Activated naive CD4-positive, alpha-beta T cell treated with anti-CD3 and anti-CD28 coated beads for 36 hours (primary cell): ENCODE results near the gene SLC7A8. TPM values are rescaled to one million over a fixed set of nuclear protein-coding genes. Genes with fewer than 3 reads are reported as not detected.
A peak's percentile ranks its signal among the peaks of the same experiment; 100 is the strongest.

Experiments used
- CTCF ChIA-PET: fragments of 350-600 bp; sonication (Branson Sonifier 250); formaldehyde crosslinking; loops from one replicate; lab custom pipeline; 2021; ENCODE audit warnings: antibody characterized with exemption; lab: Charles Lee
- DNase-seq: peaks from one replicate; pipeline ENCODE4 v3.0.0-alpha.2; 2020
- H3K27ac Mint-ChIP-seq: one replicate; pipeline ENCODE4 v1.8.0; 2021; ENCODE audit warnings: mild to moderate bottlenecking, mixed read lengths
- H3K27me3 Mint-ChIP-seq: one replicate; pipeline ENCODE4 v1.8.0; 2021; ENCODE audit warnings: low read depth, mixed read lengths
- H3K36me3 Mint-ChIP-seq: one replicate; pipeline ENCODE4 v1.8.0; 2021; ENCODE audit warnings: low read depth, mixed read lengths
- H3K4me1 Mint-ChIP-seq: one replicate; pipeline ENCODE4 v1.8.0; 2021; ENCODE audit warnings: low read depth, mixed read lengths
- H3K4me3 Mint-ChIP-seq: one replicate; pipeline ENCODE4 v1.8.0; 2021; ENCODE audit warnings: mild to moderate bottlenecking, moderate library complexity, mixed read lengths
- H3K9me3 Mint-ChIP-seq: one replicate; pipeline ENCODE4 v1.8.0; 2021; ENCODE audit warnings: mixed read lengths
- intact Hi-C: fragments of 100-400 bp; cut with micrococcal nuclease; formaldehyde crosslinking; loops from one replicate; pipeline ENCODE4 v1.15.1; 2023
- total RNA-seq, 2 experiments: library from RNA; stranded (reverse); gene quantifications; one replicate each; pipeline ENCODE4 v1.2.3, GENCODE V29; 2021

SLC7A8 gene
- total RNA-seq, 2 experiments from 2014 or later: 0.79 to 1.1 TPM

DNA sequence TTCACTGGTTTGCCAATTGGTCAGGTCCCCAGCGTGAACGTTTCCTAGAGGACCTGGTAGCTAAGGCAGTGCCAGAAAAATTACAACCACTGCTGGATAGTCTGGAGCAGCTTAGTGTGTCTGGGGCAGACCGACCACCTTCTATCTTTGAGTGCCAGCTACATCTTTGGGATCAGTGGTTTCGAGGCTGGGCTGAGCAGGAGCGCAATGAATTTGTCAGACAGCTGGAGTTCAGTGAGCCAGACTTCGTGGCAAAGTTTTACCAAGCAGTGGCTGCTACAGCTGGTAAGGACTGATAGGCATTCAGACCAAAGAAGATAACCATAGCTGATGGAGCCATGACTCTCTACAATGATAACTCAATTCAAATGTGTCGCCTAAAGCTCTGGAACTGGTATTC, 85.7 kb downstream of the SLC7A8 start:
- no peak overlapping the region for H3K4me3 Mint-ChIP-seq
- peaks cover 23% of the 10 kb centered on the region for H3K36me3 Mint-ChIP-seq
- H3K27ac Mint-ChIP-seq: no peak overlapping the region
- no peaks in the 10 kb centered on the region for H3K27me3 Mint-ChIP-seq
- no peaks in the 10 kb centered on the region for H3K9me3 Mint-ChIP-seq
- DNase-seq: no peak
- H3K4me1 Mint-ChIP-seq: peaks cover 23% of the 10 kb centered on the region
- intact Hi-C loops: no loop called here
- CTCF ChIA-PET: interaction anchor here (4.9 to 5.3 kb wide), 3 partner anchors 20 to 29 kb away, joined by 38 to 45 read pairs (median 42); partner anchors contain the start of gene CEBPE

DNA sequence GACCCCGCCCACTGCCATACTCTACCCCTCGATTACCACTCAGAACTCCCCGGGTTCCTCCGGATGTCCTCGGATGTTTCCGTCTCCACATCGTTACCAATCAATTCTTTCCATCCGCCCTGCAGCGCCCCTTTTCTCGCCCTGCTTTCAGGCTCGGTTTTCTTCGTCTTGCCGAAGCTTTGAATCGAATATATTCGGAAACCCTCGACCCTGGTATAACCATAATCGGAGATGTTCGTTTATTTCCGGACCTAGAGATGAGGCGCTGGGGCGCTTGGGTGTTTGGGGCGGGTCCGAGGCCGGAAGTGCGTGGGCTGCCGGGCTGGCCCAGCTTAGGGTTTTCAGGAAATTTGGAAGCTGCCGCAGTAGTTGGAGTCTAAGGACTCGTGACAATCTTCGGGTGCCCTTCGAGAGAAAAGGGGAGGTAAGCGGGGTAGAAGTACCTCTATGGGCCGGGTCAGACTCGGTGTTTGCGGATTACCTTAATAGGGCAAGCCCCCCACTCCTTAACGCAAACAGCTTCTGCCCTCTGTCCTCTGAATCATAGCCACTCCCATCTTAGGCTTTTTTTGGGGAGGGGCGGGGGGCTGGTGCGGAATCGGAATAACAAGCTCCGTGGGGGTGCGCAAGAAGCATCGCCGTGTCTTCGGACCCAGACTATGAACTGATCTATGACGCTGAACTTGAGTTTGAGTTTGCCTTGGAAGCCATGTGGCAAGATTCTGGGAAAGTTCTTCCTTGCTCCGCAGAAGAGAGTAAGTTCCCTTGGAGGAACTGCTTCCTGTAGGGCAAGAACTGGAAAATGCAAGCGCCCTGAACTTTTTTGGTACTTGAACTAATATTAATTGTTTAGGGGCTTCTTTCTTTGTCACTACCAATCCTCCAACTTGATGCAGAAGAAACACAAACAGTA, 88.0 kb downstream of the SLC7A8 start, which contains the start of gene C14orf119:
Gene C14orf119, plus strand, starts transcription at position 310 of the 913 bp plus-strand sequence. CDS start 2,154 bp downstream, outside the sequence.
- H3K27ac Mint-ChIP-seq: no peak within 1 kb of the TSS
- DNase-seq: peak; percentile 100
- H3K27me3 Mint-ChIP-seq: no peaks in the 10 kb centered on the region
- CTCF ChIA-PET: interaction anchor here (0.7 to 5.3 kb wide), 18 partner anchors 10 to 210 kb away, joined by 3 to 45 read pairs (median 4); partner anchors contain the start of genes AJUBA, CDH24 and CEBPE
- no peaks in the 10 kb centered on the region for H3K9me3 Mint-ChIP-seq
- peaks cover 38% of the 10 kb centered on the region for H3K4me1 Mint-ChIP-seq
- intact Hi-C loops: loop anchor here (1.0 to 2.0 kb wide), 12 partner anchors 24 to 455 kb away; partner anchors contain the start of genes HAUS4, HOMEZ, NGDN and PABPN1
- H3K36me3 Mint-ChIP-seq: peaks cover 33% of the 10 kb centered on the region
- no peak within 1 kb of the TSS for H3K4me3 Mint-ChIP-seq

- DNase-seq: peak; percentile 79
- intact Hi-C loops: loop anchor here (1.0 to 5.0 kb wide), 14 partner anchors 23 to 1172 kb away; partner anchors contain the start of genes HAUS4, HOMEZ, NGDN and PABPN1
- CTCF ChIA-PET: interaction anchor here (0.7 to 5.3 kb wide), 17 partner anchors 9 to 211 kb away, joined by 3 to 45 read pairs (median 4); partner anchors contain the start of genes AJUBA, CDH24 and CEBPE
- no peak within 1 kb of the TSS for H3K27ac Mint-ChIP-seq
- peaks cover 44% of the 10 kb centered on the region for H3K4me1 Mint-ChIP-seq
- peaks cover 36% of the 10 kb centered on the region for H3K36me3 Mint-ChIP-seq
- H3K27me3 Mint-ChIP-seq: no peaks in the 10 kb centered on the region
- no peak within 1 kb of the TSS for H3K4me3 Mint-ChIP-seq
- no peaks in the 10 kb centered on the region for H3K9me3 Mint-ChIP-seq
Measured at GRCh38 chr14:23094666-23095195, 88.7 kb downstream of the SLC7A8 start, which contains the start of gene ACIN1. TSS of gene ACIN1 (minus strand) at chr14:23095136. CDS start at chr14:23095112, 24 bp downstream.

DNA sequence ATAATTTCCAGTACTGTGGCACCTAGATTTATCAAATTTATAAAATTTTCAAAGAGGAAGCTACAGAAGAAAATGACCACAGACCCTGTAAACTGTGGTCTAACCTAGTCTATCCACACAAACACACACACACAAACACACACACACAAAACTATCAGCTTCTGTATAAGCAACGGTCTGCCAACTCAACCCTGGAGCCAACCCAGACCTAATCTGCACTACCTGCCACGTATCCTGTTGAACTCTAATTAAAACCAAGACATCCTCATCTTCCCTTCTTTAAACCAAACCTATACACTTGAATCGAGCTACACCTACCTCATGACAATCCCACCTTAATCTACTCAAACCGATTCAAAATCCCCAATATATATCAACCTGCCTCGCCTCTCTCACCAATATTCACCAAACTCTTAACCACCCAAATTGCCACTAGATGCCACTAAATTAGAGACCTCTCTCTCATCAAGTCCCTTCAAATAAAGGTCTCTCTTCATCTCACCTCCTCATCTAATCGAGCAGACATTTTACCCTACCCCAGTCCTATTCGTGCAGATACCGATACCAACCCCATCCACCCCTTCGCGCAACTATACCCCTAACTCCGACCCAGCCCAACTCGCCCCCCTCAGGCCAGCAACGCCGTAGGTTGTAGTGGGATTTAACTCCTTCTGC, 89.3 kb downstream of the SLC7A8 start:
- Mint-ChIP-seq H3K36me3 (peaks cover 40% of the 10 kb centered on the region), H3K27me3 (no peaks in the 10 kb centered on the region), H3K9me3 (no peaks in the 10 kb centered on the region), H3K27ac (no peak overlapping the region), H3K4me1 (peaks cover 50% of the 10 kb centered on the region), H3K4me3 (no peak overlapping the region)
- intact Hi-C loops: loop anchor here (2.0 to 5.0 kb wide), 3 partner anchors 457 to 1172 kb away; partner anchors contain the start of genes PSME2, RNF31 and ZFHX2
- DNase-seq: no peak
- CTCF ChIA-PET: interaction anchor here (0.5 to 5.3 kb wide), 12 partner anchors 13 to 117 kb away, joined by 3 to 45 read pairs (median 10); partner anchors contain the start of genes AJUBA, CDH24 and CEBPE

GRCh38 chr14:23093526-23093925, 89.9 kb downstream of the SLC7A8 start:
- Mint-ChIP-seq H3K27ac (no peak overlapping the region), H3K36me3 (peaks cover 39% of the 10 kb centered on the region), H3K27me3 (no peaks in the 10 kb centered on the region), H3K9me3 (no peaks in the 10 kb centered on the region), H3K4me3 (peak overlapping the region; percentile 25), H3K4me1 (peaks cover 50% of the 10 kb centered on the region)
- DNase-seq: no peak
- CTCF ChIA-PET: interaction anchor here (0.5 to 5.3 kb wide), 8 partner anchors 16 to 107 kb away, joined by 4 to 45 read pairs (median 15); partner anchors contain the start of genes CDH24 and CEBPE
- intact Hi-C loops: loop anchor here (5.0 kb wide), 2 partner anchors 1054 to 1171 kb away; partner anchors contain the start of genes PSME2 and RNF31

GRCh38 chr14:23093104-23093503, 90.4 kb downstream of the SLC7A8 start:
- Mint-ChIP-seq H3K4me3 (peak overlapping the region; percentile 25), H3K4me1 (peaks cover 50% of the 10 kb centered on the region), H3K36me3 (peaks cover 38% of the 10 kb centered on the region), H3K9me3 (no peaks in the 10 kb centered on the region), H3K27ac (peak overlapping the region; percentile 33), H3K27me3 (no peaks in the 10 kb centered on the region)
- CTCF ChIA-PET: interaction anchor here (0.7 to 3.7 kb wide), 6 partner anchors 16 to 107 kb away, joined by 3 to 36 read pairs (median 6); no protein-coding TSS in a partner anchor
- intact Hi-C loops: loop anchor here (5.0 kb wide), 2 partner anchors 1054 to 1171 kb away; partner anchors contain the start of genes PSME2 and RNF31
- DNase-seq: no peak

DNA sequence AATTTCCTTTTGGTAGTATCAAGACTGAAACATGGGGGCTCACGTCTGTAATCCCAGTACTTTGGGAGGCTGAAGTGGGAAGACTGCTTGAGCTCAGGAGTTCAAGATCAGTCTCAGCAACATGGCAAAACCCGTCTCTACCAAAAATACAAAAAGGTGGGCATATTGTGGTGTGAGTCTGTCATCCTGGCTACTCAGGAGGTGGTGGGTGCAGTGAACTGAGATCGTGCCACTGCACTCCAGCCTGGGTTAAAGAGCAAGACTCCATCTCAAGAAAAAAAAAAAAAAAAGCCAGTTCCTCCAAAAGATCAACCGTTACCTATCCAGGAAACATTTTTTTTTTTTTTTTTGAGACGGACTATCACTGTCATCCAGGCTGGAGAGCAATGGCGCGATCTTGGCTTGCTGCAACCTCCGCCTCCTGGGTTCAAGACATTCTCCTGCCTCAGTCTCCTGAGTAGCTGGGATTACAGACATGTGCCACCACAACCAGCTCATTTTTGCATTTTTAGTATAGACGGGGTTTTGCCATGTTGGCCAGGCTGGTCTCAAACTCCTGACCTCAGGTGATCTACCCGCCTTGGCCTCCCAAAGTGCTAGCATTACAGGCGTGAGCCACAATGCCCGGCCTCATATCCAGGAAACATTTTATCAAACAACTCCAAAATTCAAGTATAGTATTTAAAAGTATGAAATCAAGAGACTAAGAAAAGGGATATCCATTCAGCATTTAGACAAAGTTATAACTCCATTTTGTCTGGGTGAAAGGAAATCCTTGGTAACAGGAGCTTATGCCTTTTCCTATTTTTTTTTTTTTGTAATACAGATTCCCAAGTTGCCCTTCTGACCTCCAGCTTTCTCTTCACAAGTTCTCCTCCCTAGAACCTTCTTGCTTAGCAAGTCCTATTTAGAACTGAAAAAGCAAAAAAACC, 91.9 kb downstream of the SLC7A8 start:
- Mint-ChIP-seq H3K27me3 (no peaks in the 10 kb centered on the region), H3K36me3 (peaks cover 33% of the 10 kb centered on the region), H3K27ac (peak overlapping the region; percentile 15), H3K4me3 (no peak overlapping the region), H3K4me1 (peaks cover 49% of the 10 kb centered on the region), H3K9me3 (no peaks in the 10 kb centered on the region)
- intact Hi-C loops: loop anchor here (5.0 kb wide), 2 partner anchors 1056 to 1169 kb away; partner anchors contain the start of genes PSME2 and RNF31
- CTCF ChIA-PET: interaction anchor here (0.9 to 3.7 kb wide), 9 partner anchors 11 to 109 kb away, joined by 3 to 36 read pairs (median 7); partner anchors contain the start of genes AJUBA and CDH24
- no peak for DNase-seq

DNA sequence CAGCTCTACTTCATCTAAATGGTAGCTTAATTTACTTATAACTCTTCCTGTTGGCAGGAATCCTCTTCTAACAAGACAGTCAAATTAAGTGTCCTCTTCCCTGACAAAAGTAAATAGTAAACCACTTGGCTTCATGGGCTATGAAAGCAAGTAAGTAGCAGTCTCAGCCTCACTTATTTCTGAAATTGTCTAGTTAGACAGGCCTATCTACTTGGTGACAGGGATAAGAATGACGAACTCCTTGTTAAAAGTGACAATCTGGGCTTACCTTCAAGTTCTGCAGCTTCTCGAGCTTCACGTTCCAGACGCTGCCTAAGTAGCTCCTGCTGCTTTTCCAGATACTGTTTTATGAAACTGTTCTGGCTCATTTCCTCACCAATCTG, 93.2 kb downstream of the SLC7A8 start:
- no peak for DNase-seq
- no peaks in the 10 kb centered on the region for H3K27me3 Mint-ChIP-seq
- peaks cover 43% of the 10 kb centered on the region for H3K36me3 Mint-ChIP-seq
- H3K4me3 Mint-ChIP-seq: no peak overlapping the region
- peaks cover 60% of the 10 kb centered on the region for H3K4me1 Mint-ChIP-seq
- CTCF ChIA-PET: interaction anchor here (1.4 to 3.7 kb wide), 5 partner anchors 10 to 32 kb away, joined by 7 to 36 read pairs (median 11); partner anchors contain the start of gene CDH24
- intact Hi-C loops: loop anchor here (5.0 kb wide), 2 partner anchors 1057 to 1168 kb away; partner anchors contain the start of genes PSME2 and RNF31
- no peaks in the 10 kb centered on the region for H3K9me3 Mint-ChIP-seq
- no peak overlapping the region for H3K27ac Mint-ChIP-seq

DNA sequence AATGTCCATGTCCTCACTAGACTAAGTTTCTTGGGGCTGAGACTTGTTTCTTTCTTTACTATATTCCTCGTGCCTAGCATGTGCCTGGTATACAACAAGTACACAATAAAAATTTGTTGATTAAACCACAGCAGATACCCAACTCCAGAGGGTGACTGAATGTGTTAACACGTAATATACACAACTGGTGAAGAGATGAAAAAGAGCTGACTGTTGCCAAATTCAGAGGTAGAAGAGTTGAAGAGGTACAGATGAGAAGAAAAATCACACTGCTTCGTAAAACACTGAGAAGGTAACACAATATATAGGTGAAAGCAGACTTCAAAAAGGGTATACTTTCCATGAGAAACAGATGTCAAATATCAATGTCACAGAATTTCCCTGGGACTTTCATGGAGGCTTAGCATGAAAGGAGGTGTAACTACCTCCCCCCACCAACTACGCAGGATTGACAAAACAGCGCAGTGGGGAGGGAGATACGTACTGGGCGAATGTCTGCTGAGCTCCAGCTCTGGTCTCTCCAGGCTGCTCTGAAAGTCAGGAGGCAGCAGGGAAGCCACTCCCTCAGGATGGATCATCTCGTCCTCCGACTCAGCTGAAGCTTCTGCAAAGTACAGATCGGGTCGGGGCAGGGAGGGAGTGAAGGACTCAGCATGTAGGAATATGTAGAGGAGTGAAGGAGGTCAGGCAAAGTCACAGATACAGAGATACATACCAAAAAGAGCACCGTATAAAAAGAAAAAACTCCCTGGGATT, 93.8 kb downstream of the SLC7A8 start:
- H3K4me3 Mint-ChIP-seq: no peak overlapping the region
- intact Hi-C loops: loop anchor here (5.0 kb wide), 2 partner anchors 1058 to 1167 kb away; partner anchors contain the start of genes PSME2 and RNF31
- H3K36me3 Mint-ChIP-seq: peaks cover 45% of the 10 kb centered on the region
- CTCF ChIA-PET: interaction anchor here (1.4 to 3.7 kb wide), 5 partner anchors 9 to 31 kb away, joined by 7 to 36 read pairs (median 11); partner anchors contain the start of gene CDH24
- no peaks in the 10 kb centered on the region for H3K9me3 Mint-ChIP-seq
- H3K4me1 Mint-ChIP-seq: peaks cover 64% of the 10 kb centered on the region
- no peaks in the 10 kb centered on the region for H3K27me3 Mint-ChIP-seq
- DNase-seq: no peak
- H3K27ac Mint-ChIP-seq: peak overlapping the region; percentile 22

- H3K9me3 Mint-ChIP-seq: no peaks in the 10 kb centered on the region
- H3K36me3 Mint-ChIP-seq: peaks cover 35% of the 10 kb centered on the region
- H3K27ac Mint-ChIP-seq: no peak overlapping the region
Measured at GRCh38 chr14:23086565-23086964, 96.9 kb downstream of the SLC7A8 start.

More at GRCh38 chr14:23086565-23086964, 96.9 kb downstream of the SLC7A8 start:
- no peak for DNase-seq
- H3K4me3 Mint-ChIP-seq: no peak overlapping the region
- intact Hi-C loops: no loop called here
- peaks cover 47% of the 10 kb centered on the region for H3K4me1 Mint-ChIP-seq
- H3K27me3 Mint-ChIP-seq: no peaks in the 10 kb centered on the region
- CTCF ChIA-PET: interaction anchor here (1.5 to 2.2 kb wide), 3 partner anchors 10 to 100 kb away, joined by 5 to 14 read pairs (median 8); no protein-coding TSS in a partner anchor
